ENCODE measurements around the gene COL4A2.

GRCh38 chr13:110446575-110446890 lies 139.4 kb downstream of the COL4A2 start:
- TF ChIP-seq ZNF384 (IDR thresholded peaks at IDR 0.05) (no peak), SP1 (IDR thresholded peaks at IDR 0.05) (no peak), FOXA1 (IDR thresholded peaks at IDR 0.05) (no peak), L3MBTL2 (conservative IDR thresholded peaks at IDR 0.05) (no peak), TARDBP (IDR thresholded peaks at IDR 0.05) (no peak), ARNT (IDR thresholded peaks at IDR 0.05) (no peak), FOXK2 (IDR thresholded peaks at IDR 0.05) (no peak), ELF4 (IDR thresholded peaks at IDR 0.05) (no peak), PKNOX1 (IDR thresholded peaks at IDR 0.05) (no peak), FOXM1 (IDR thresholded peaks at IDR 0.05; ENCODE audit: borderline replicate concordance) (no peak), CTBP1 (IDR thresholded peaks at IDR 0.05; ENCODE audit: borderline replicate concordance) (no peak)
